SK-N-SH treated with all-trans-retinoic acid at 6 μM for 48 hours (cell line): ENCODE data around the gene UBQLN3.

Experiments used
- ATAC-seq: fragments of 200-7000 bp; cut with Tn5 transposase; 3 replicates; pipeline ENCODE4 v1.9.1; 2020; ENCODE audit warnings: mild to moderate bottlenecking, moderate library complexity
- ARNTL ChIP-seq: fragments of 450-650 bp; formaldehyde crosslinking; IDR thresholded peaks from 2 replicates; pipeline ENCODE4 v1.5.0; 2020; ENCODE audit warnings: low read depth, mild to moderate bottlenecking, moderate library complexity, borderline replicate concordance
- BACH2 ChIP-seq: fragments of 250-450 bp; sonication (Bioruptor Pico); IDR thresholded peaks from 2 replicates; pipeline ENCODE4 v1.9.0; 2021; ENCODE audit warnings: mild to moderate bottlenecking, borderline replicate concordance
- CSDC2 ChIP-seq: fragments of 250-450 bp; sonication (Bioruptor Pico); IDR thresholded peaks from 2 replicates; pipeline ENCODE4 v1.5.0; 2020; ENCODE audit warnings: mild to moderate bottlenecking, moderate library complexity
- ESRRG ChIP-seq: fragments of 250-450 bp; sonication (Bioruptor Pico); IDR thresholded peaks from 2 replicates; pipeline ENCODE4 v1.6.1; 2021; ENCODE audit warnings: mild to moderate bottlenecking
- GLIS3 ChIP-seq: fragments of 250-450 bp; sonication (Bioruptor Pico); IDR thresholded peaks from 2 replicates; pipeline ENCODE4 v1.5.0; 2020; ENCODE audit warnings: mild to moderate bottlenecking, moderate library complexity
- ISL1 ChIP-seq: fragments of 250-450 bp; sonication (Bioruptor Pico); IDR thresholded peaks from 2 replicates; pipeline ENCODE4 v2.1.2; 2022; ENCODE audit warnings: mild to moderate bottlenecking, moderate library complexity
- OSR1 ChIP-seq: fragments of 250-450 bp; sonication (Bioruptor Pico); IDR thresholded peaks from 2 replicates; pipeline ENCODE4 v1.8.0; 2022; ENCODE audit warnings: moderate library complexity, mild to moderate bottlenecking, inconsistent platforms
- POU6F1 ChIP-seq: fragments of 250-450 bp; sonication (Bioruptor Pico); IDR thresholded peaks from 2 replicates; pipeline ENCODE4 v1.8.0; 2021; ENCODE audit warnings: low read depth, mild to moderate bottlenecking, moderate library complexity, borderline replicate concordance
- RARB ChIP-seq: fragments of 250-450 bp; sonication (Bioruptor Pico); IDR thresholded peaks from 2 replicates; pipeline ENCODE4 v1.8.0; 2021; ENCODE audit warnings: mild to moderate bottlenecking, moderate library complexity
- SNAI2 ChIP-seq: fragments of 250-450 bp; sonication (Bioruptor Pico); IDR thresholded peaks from 2 replicates; pipeline ENCODE4 v1.5.0; 2020; ENCODE audit warnings: mild to moderate bottlenecking, moderate library complexity
- TCF4 ChIP-seq: fragments of 250-450 bp; sonication (Bioruptor Pico); IDR thresholded peaks from 2 replicates; pipeline ENCODE4 v1.8.0; 2021; ENCODE audit warnings: mild to moderate bottlenecking, moderate library complexity, borderline replicate concordance
- TOX ChIP-seq: fragments of 250-450 bp; sonication (Bioruptor Pico); IDR thresholded peaks from 2 replicates; pipeline ENCODE4 v1.8.0; 2021; ENCODE audit warnings: mild to moderate bottlenecking, moderate library complexity, borderline replicate concordance
- ZC3H10 ChIP-seq: fragments of 250-450 bp; sonication (Bioruptor Pico); IDR thresholded peaks from 2 replicates; pipeline ENCODE4 v1.5.1; 2021; ENCODE audit warnings: mild to moderate bottlenecking, moderate library complexity
- ZFP3 ChIP-seq: fragments of 250-450 bp; sonication (Bioruptor Pico); IDR thresholded peaks from 2 replicates; pipeline ENCODE4 v1.5.0; 2020; ENCODE audit warnings: mild to moderate bottlenecking, moderate library complexity
- ZFP30 ChIP-seq: fragments of 450-650 bp; formaldehyde crosslinking; IDR thresholded peaks from 2 replicates; pipeline ENCODE4 v1.5.0; 2022; ENCODE audit warnings: mild to moderate bottlenecking, moderate library complexity
- ZNF565 ChIP-seq: fragments of 450-650 bp; formaldehyde crosslinking; conservative IDR thresholded peaks from 2 replicates; pipeline ENCODE4 v1.5.0; 2020; ENCODE audit warnings: low read depth, mild to moderate bottlenecking, moderate library complexity
- ZNF70 ChIP-seq: fragments of 450-650 bp; formaldehyde crosslinking; IDR thresholded peaks from 2 replicates; pipeline ENCODE4 v1.5.0; 2020; ENCODE audit warnings: mild to moderate bottlenecking, moderate library complexity
- ZNF8 ChIP-seq: fragments of 450-650 bp; formaldehyde crosslinking; IDR thresholded peaks from 2 replicates; pipeline ENCODE4 v1.5.0; 2020; ENCODE audit warnings: mild to moderate bottlenecking, moderate library complexity
- TF ChIP-seq, protein P1 (sequence below): fragments of 250-450 bp; sonication (Bioruptor Pico); IDR thresholded peaks from 2 replicates; pipeline ENCODE4 v1.5.0; 2020; ENCODE audit warnings: mild to moderate bottlenecking, moderate library complexity
- TF ChIP-seq, protein P2 (sequence below): fragments of 250-450 bp; sonication (Bioruptor Pico); IDR thresholded peaks from 2 replicates; pipeline ENCODE4 v1.5.1; 2020; ENCODE audit warnings: low read depth, mild to moderate bottlenecking, moderate library complexity
- TF ChIP-seq, protein P3 (sequence below): fragments of 250-450 bp; sonication (Bioruptor Pico); IDR thresholded peaks from 2 replicates; pipeline ENCODE4 v1.5.1; 2021; ENCODE audit warnings: mild to moderate bottlenecking, moderate library complexity
- TF ChIP-seq, protein P4 (sequence below): fragments of 250-450 bp; sonication (Bioruptor Pico); IDR thresholded peaks from 2 replicates; pipeline ENCODE4 v1.8.0; 2020; ENCODE audit warnings: mild to moderate bottlenecking, moderate library complexity, borderline replicate concordance

UBQLN3 gene

DNA sequence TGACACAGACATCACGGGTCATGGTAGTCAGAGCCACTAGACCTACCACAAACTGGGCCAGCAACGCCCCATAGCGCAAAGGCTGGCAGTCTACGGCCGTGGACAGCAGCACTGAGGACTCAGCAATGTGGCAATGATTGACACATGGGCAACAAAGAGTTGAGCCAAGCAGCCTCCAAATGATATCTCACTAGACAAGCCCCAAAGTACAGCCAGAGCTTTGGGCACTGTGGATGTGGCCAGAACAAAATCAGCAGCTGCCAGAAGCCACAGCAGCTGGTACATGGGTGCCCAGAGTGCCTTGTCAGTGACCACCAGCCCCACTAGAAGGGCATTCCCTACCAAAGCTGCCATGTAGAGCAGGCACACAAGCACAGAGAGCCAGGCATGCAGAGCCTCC lies 18.0 kb upstream of the UBQLN3 start:
- TF ChIP-seq ZNF70 (CRISPR knock-in tag), result no peak
- TF ChIP-seq ZFP3, result no peak
- TF ChIP-seq SNAI2, result no peak
- TF ChIP-seq ARNTL (CRISPR knock-in tag), result no peak
- no peak for TF ChIP-seq TCF4 (CRISPR knock-in tag)
- no peak for TF ChIP-seq CSDC2 (CRISPR knock-in tag)
- ATAC-seq, result no peak

DNA sequence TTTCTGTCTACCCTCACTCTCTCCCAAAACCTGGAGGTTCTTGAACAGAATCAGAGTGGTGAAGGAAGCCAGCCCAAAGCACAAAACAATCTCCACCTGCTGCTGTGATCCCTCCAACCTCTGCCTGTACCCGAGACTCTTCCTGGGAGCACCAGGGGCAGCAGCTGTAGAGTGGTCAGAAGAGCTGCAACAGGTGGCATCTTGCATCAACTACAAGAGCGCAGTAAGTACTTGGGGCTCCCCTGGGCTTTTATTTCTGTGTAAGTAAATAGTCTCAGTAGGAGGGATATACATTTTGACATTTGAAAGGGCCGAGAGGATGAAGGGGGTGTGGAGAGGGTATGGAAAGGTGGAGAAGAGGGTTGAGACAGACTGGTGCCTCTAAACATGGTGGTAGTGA lies 15.0 kb upstream of the UBQLN3 start:
- no peak for ATAC-seq
- TF ChIP-seq RARB (no peak), ZNF8 (CRISPR knock-in tag) (no peak), ZFP3 (no peak), ZC3H10 (CRISPR knock-in tag) (no peak), ARNTL (CRISPR knock-in tag) (no peak), GLIS3 (no peak), ZNF70 (CRISPR knock-in tag) (no peak), SNAI2 (no peak), OSR1 (no peak), ESRRG (no peak), TOX (CRISPR knock-in tag) (no peak), POU6F1 (no peak), ZNF565 (CRISPR knock-in tag) (no peak), ZFP30 (CRISPR knock-in tag) (no peak)
- TF ChIP-seq, protein P1, sequence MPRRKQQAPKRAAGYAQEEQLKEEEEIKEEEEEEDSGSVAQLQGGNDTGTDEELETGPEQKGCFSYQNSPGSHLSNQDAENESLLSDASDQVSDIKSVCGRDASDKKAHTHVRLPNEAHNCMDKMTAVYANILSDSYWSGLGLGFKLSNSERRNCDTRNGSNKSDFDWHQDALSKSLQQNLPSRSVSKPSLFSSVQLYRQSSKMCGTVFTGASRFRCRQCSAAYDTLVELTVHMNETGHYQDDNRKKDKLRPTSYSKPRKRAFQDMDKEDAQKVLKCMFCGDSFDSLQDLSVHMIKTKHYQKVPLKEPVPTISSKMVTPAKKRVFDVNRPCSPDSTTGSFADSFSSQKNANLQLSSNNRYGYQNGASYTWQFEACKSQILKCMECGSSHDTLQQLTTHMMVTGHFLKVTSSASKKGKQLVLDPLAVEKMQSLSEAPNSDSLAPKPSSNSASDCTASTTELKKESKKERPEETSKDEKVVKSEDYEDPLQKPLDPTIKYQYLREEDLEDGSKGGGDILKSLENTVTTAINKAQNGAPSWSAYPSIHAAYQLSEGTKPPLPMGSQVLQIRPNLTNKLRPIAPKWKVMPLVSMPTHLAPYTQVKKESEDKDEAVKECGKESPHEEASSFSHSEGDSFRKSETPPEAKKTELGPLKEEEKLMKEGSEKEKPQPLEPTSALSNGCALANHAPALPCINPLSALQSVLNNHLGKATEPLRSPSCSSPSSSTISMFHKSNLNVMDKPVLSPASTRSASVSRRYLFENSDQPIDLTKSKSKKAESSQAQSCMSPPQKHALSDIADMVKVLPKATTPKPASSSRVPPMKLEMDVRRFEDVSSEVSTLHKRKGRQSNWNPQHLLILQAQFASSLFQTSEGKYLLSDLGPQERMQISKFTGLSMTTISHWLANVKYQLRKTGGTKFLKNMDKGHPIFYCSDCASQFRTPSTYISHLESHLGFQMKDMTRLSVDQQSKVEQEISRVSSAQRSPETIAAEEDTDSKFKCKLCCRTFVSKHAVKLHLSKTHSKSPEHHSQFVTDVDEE, result no peak
- TF ChIP-seq, protein P2, sequence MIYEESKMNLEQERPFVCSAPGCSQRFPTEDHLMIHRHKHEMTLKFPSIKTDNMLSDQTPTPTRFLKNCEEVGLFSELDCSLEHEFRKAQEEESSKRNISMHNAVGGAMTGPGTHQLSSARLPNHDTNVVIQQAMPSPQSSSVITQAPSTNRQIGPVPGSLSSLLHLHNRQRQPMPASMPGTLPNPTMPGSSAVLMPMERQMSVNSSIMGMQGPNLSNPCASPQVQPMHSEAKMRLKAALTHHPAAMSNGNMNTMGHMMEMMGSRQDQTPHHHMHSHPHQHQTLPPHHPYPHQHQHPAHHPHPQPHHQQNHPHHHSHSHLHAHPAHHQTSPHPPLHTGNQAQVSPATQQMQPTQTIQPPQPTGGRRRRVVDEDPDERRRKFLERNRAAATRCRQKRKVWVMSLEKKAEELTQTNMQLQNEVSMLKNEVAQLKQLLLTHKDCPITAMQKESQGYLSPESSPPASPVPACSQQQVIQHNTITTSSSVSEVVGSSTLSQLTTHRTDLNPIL, result no peak
- TF ChIP-seq, protein P3, sequence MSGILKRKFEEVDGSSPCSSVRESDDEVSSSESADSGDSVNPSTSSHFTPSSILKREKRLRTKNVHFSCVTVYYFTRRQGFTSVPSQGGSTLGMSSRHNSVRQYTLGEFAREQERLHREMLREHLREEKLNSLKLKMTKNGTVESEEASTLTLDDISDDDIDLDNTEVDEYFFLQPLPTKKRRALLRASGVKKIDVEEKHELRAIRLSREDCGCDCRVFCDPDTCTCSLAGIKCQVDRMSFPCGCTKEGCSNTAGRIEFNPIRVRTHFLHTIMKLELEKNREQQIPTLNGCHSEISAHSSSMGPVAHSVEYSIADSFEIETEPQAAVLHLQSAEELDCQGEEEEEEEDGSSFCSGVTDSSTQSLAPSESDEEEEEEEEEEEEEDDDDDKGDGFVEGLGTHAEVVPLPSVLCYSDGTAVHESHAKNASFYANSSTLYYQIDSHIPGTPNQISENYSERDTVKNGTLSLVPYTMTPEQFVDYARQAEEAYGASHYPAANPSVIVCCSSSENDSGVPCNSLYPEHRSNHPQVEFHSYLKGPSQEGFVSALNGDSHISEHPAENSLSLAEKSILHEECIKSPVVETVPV (CRISPR knock-in tag), result no peak
- TF ChIP-seq, protein P4, sequence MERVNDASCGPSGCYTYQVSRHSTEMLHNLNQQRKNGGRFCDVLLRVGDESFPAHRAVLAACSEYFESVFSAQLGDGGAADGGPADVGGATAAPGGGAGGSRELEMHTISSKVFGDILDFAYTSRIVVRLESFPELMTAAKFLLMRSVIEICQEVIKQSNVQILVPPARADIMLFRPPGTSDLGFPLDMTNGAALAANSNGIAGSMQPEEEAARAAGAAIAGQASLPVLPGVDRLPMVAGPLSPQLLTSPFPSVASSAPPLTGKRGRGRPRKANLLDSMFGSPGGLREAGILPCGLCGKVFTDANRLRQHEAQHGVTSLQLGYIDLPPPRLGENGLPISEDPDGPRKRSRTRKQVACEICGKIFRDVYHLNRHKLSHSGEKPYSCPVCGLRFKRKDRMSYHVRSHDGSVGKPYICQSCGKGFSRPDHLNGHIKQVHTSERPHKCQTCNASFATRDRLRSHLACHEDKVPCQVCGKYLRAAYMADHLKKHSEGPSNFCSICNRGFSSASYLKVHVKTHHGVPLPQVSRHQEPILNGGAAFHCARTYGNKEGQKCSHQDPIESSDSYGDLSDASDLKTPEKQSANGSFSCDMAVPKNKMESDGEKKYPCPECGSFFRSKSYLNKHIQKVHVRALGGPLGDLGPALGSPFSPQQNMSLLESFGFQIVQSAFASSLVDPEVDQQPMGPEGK (CRISPR knock-in tag), result no peak

GRCh38 chr11:5522308-5522707 lies 12.6 kb upstream of the UBQLN3 start:
- no peak for ATAC-seq
- TF ChIP-seq TCF4 (CRISPR knock-in tag) (no peak), CSDC2 (CRISPR knock-in tag) (no peak), ZNF70 (CRISPR knock-in tag) (no peak), TOX (CRISPR knock-in tag) (no peak), ISL1 (CRISPR knock-in tag) (no peak), OSR1 (no peak), BACH2 (CRISPR knock-in tag) (no peak), ESRRG (no peak)
- TF ChIP-seq, protein P4 (CRISPR knock-in tag), result no peak
